Endothelial cell of umbilical vein (primary cell): Measurements from ENCODE around the gene MCM6. TPM values are rescaled to one million over a fixed set of nuclear protein-coding genes. Genes with fewer than 3 reads are reported as not detected.
A peak's percentile ranks its signal among the peaks of the same experiment; 100 is the strongest.

ENCODE experiments used
- BruUV-seq: library from RNA; stranded (reverse); fragments of 400-500 nt; replicated peaks from 2 replicates; lab custom pipeline; 2021; lab: Mats Ljungman, UMichigan
- CTCF ChIA-PET: fragments of 300-600, 350-600 bp; sonication (Branson Sonifier 250); formaldehyde crosslinking; loops from one replicate; lab custom pipeline; 2021; ENCODE audit warnings: antibody characterized with exemption, inconsistent platforms; lab: Charles Lee
- POLR2A ChIA-PET: fragments of 300-600, 350-600 bp; sonication (Branson Sonifier 250); formaldehyde crosslinking; loops from one replicate; lab custom pipeline; 2021; ENCODE audit warnings: antibody characterized with exemption, inconsistent platforms; lab: Charles Lee
- DNase-seq: peaks from one replicate; pipeline ENCODE4 v3.0.0-alpha.2; 2011; ENCODE audit warnings: low read depth, low spot score
- FAIRE-seq: peaks from 2 replicates; lab custom pipeline; 2011; peaks lifted over from hg19 to GRCh38; lab: Jason Lieb, UNC
- H2AFZ ChIP-seq: 2 replicates; pipeline ENCODE4 v1.6.0; 2012; ENCODE audit warnings: low read depth, low read length, control low read depth, inconsistent platforms
- H3K27ac ChIP-seq: 2 replicates; pipeline ENCODE4 v1.5.1; 2011; ENCODE audit warnings: low read depth, mild to moderate bottlenecking, control low read depth, low read length, moderate library complexity; ENCODE audit not compliant: insufficient read depth
- H3K27me3 ChIP-seq, 2 experiments: 2 replicates each; pipeline versions ENCODE4 v1.6.0 to v1.6.1; 2011; ENCODE audit warnings: low read length in 2 of 2, mixed read lengths in 1 of 2; ENCODE audit not compliant: control insufficient read depth in 2 of 2, insufficient read depth in 2 of 2
- H3K36me3 ChIP-seq, 2 experiments: 2 replicates in 1 of 2; 3 replicates in 1 of 2; pipeline ENCODE4 v1.5.1; 2011; ENCODE audit warnings: low read length in 2 of 2, mild to moderate bottlenecking in 1 of 2, moderate library complexity in 1 of 2; ENCODE audit not compliant: control insufficient read depth in 2 of 2, insufficient read depth in 2 of 2; ENCODE audit errors: extremely low read depth in 1 of 2
- H3K4me1 ChIP-seq: 3 replicates; pipeline ENCODE4 v1.5.1; 2011; ENCODE audit warnings: mild to moderate bottlenecking, low read length; ENCODE audit not compliant: control insufficient read depth, insufficient read depth; ENCODE audit errors: extremely low read depth
- H3K4me2 ChIP-seq: 2 replicates; pipeline ENCODE4 v1.6.1; 2011; ENCODE audit warnings: low read length, control low read depth, mixed read lengths; ENCODE audit not compliant: insufficient read depth
- H3K4me3 ChIP-seq, 3 experiments: fragments of 200-600 bp in 1 of 3; sonication (generic), shearing (Covaris generic) in 1 of 3; replicated peaks in 1 of 3; 2 replicates each; pipeline ENCODE4 v1.5.1; 2011 to 2016; ENCODE audit warnings: control low read depth in 3 of 3, low read length in 3 of 3, mild to moderate bottlenecking in 2 of 3, inconsistent platforms in 1 of 3, low read depth in 1 of 3, moderate library complexity in 1 of 3; ENCODE audit not compliant: insufficient read depth in 1 of 3
- H3K79me2 ChIP-seq: 2 replicates; pipeline ENCODE4 v1.6.0; 2012; ENCODE audit warnings: low read length, inconsistent platforms; ENCODE audit not compliant: control insufficient read depth, insufficient read depth
- H3K9ac ChIP-seq: replicated peaks from 2 replicates; pipeline ENCODE3; 2011; ENCODE audit warnings: low read length, control low read depth; ENCODE audit not compliant: insufficient read depth; ENCODE audit errors: extremely low read depth
- H3K9me1 ChIP-seq: replicated peaks from 3 replicates; pipeline ENCODE4 v1.6.0; 2011; ENCODE audit warnings: mild to moderate bottlenecking, low read length; ENCODE audit not compliant: control insufficient read depth, insufficient read depth; ENCODE audit errors: extremely low read depth
- H3K9me3 ChIP-seq: replicated peaks from 2 replicates; pipeline ENCODE4 v1.5.1; 2012; ENCODE audit warnings: low read length, inconsistent platforms; ENCODE audit not compliant: control insufficient read depth, insufficient read depth
- H4K20me1 ChIP-seq: replicated peaks from 2 replicates; pipeline ENCODE3; 2011; ENCODE audit warnings: mild to moderate bottlenecking, low read length; ENCODE audit not compliant: control insufficient read depth, insufficient read depth; ENCODE audit errors: extremely low read depth
- CTCF ChIP-seq, 2 donors: IDR thresholded peaks; 1 replicate in 1 of 2; 2 replicates in 1 of 2; pipeline ENCODE4 v1.5.1; 2011; ENCODE audit warnings: low read length in 2 of 2, mild to moderate bottlenecking in 2 of 2, moderate library complexity in 2 of 2, control low read depth in 1 of 2, inconsistent platforms in 1 of 2, low read depth in 1 of 2; ENCODE audit not compliant: insufficient read depth in 1 of 2; ENCODE audit errors: extremely low read depth in 1 of 2
- FOS ChIP-seq: IDR thresholded peaks from 2 replicates; pipeline ENCODE4 v1.6.1; 2011; ENCODE audit warnings: mild to moderate bottlenecking, low read length, moderate library complexity, borderline replicate concordance; ENCODE audit not compliant: insufficient read depth
- MAX ChIP-seq: IDR thresholded peaks from 2 replicates; pipeline ENCODE4 v1.6.1; 2011; ENCODE audit not compliant: insufficient read depth, insufficient read length
- MYC ChIP-seq: IDR thresholded peaks from one replicate; pipeline ENCODE4 v1.6.1; 2011; ENCODE audit warnings: mild to moderate bottlenecking, low read depth, low read length
- POLR2AphosphoS5 ChIP-seq: IDR thresholded peaks from 2 replicates; pipeline ENCODE4 v1.6.1; 2012; ENCODE audit warnings: low read depth, mild to moderate bottlenecking, control low read depth, low read length, moderate library complexity; ENCODE audit not compliant: insufficient read depth
- dilution Hi-C: fragments of 300-500 bp; cut with MboI; formaldehyde crosslinking; loops from one replicate; pipeline ENCODE4 v1.15.0; 2019; ENCODE audit warnings: low sequenced_read_pairs; ENCODE audit not compliant: extremely low pct_ligation_motif_present
- intact Hi-C: fragments of 100-400 bp; cut with micrococcal nuclease; formaldehyde crosslinking; loops from one replicate; pipeline ENCODE4 v1.10.0; 2022
- polyA plus RNA-seq, 4 experiments: library from polyadenylated mRNA; depleted of rRNA in 3 of 4; stranded (reverse) in 3 of 4; unstranded in 1 of 4; fragments of >200 nt; gene quantifications; 2 replicates each; pipeline versions ENCODE4 v1.2.1 to v1.2.3, GENCODE V29; 2011 to 2012; ENCODE audit warnings: missing spikeins in 1 of 4
- total RNA-seq: library from RNA; stranded (reverse); gene quantifications from 2 replicates; pipeline ENCODE4 v1.2.3, GENCODE V29; 2021

Gene MCM6
- total and polyA plus RNA-seq, 2 donors (not counting 3 experiments of a cell fraction or from before 2014, with no cell fraction given), result 20.6 to 52.6 TPM

GRCh38 chr2:135798762-135799161, 77.5 kb downstream of the MCM6 start:
- TF ChIP-seq POLR2AphosphoS5 (no peak), CTCF (IDR thresholded peaks at IDR 0.05; ENCODE audit: extremely low read depth in 1 of 2, insufficient read depth in 1 of 2, low read depth in 1 of 2, low read length in 2 of 2) (peak in 1 of 2 donors; percentile 17)
- ChIA-PET POLR2A (no interaction called here), CTCF (interaction anchor here (1.1 to 5.1 kb wide), 14 partner anchors 8 to 810 kb away, joined by 3 to 88 read pairs (median 8); partner anchors contain the start of gene MCM6)
- no peaks in the 10 kb centered on the region for H3K9me3 ChIP-seq
- no peak overlapping the region for H3K27ac ChIP-seq
- DNase-seq, result peak; percentile 15
- dilution Hi-C loops, result no loop called here
- H3K79me2 ChIP-seq, result no peaks in the 10 kb centered on the region
- H3K4me1 ChIP-seq, result no peaks in the 10 kb centered on the region
- BruUV-seq, result no TSS peak
- H2AFZ ChIP-seq, result no peak overlapping the region
- H3K27me3 ChIP-seq, result no peaks in the 10 kb centered on the region
- no peak overlapping the region for H3K4me3 ChIP-seq
- H3K9me1 ChIP-seq, result no peaks in the 10 kb centered on the region
- peak; percentile 8 for FAIRE-seq
- intact Hi-C loops, result loop anchor here (5.0 kb wide), 1 partner anchor 326 kb away; no protein-coding TSS in a partner anchor
- H3K36me3 ChIP-seq, result no peaks in the 10 kb centered on the region
- H3K4me2 ChIP-seq, result no peak overlapping the region
- no peak overlapping the region for H3K9ac ChIP-seq
- no peaks in the 10 kb centered on the region for H4K20me1 ChIP-seq

GRCh38 chr2:135798275-135798705, 78.0 kb downstream of the MCM6 start:
- H3K4me1 ChIP-seq, result no peaks in the 10 kb centered on the region
- dilution Hi-C loops (no loop called here), intact Hi-C loops (loop anchor here (5.0 kb wide), 1 partner anchor 326 kb away; no protein-coding TSS in a partner anchor)
- BruUV-seq, result no TSS peak
- H3K4me3 ChIP-seq, result no peak overlapping the region
- CTCF ChIA-PET, result interaction anchor here (0.7 to 5.1 kb wide), 26 partner anchors 9 to 1347 kb away, joined by 3 to 88 read pairs (median 6); partner anchors contain the start of genes MCM6, R3HDM1 and ZRANB3
- H3K79me2 ChIP-seq, result no peaks in the 10 kb centered on the region
- no peak overlapping the region for H2AFZ ChIP-seq
- H3K4me2 ChIP-seq, result no peak overlapping the region
- POLR2A ChIA-PET, result no interaction called here
- no peaks in the 10 kb centered on the region for H4K20me1 ChIP-seq
- no peak overlapping the region for H3K9ac ChIP-seq
- H3K27ac ChIP-seq, result no peak overlapping the region
- FAIRE-seq (no peak), DNase-seq (no peak)
- no peaks in the 10 kb centered on the region for H3K9me3 ChIP-seq
- no peaks in the 10 kb centered on the region for H3K27me3 ChIP-seq
- no peak for TF ChIP-seq MAX
- no peak for TF ChIP-seq FOS
- no peak for TF ChIP-seq MYC
- no peak for TF ChIP-seq CTCF (IDR thresholded peaks at IDR 0.05; ENCODE audit: extremely low read depth in 1 of 2, insufficient read depth in 1 of 2, low read depth in 1 of 2, low read length in 2 of 2)
- no peaks in the 10 kb centered on the region for H3K36me3 ChIP-seq
- H3K9me1 ChIP-seq, result no peaks in the 10 kb centered on the region
